WERI-Rb-1 (cell line): ENCODE measurements around the gene CASP2.

Experiments used
- DNase-seq: peaks from one replicate; pipeline ENCODE4 v3.0.0-alpha.2; 2020
- H3K27ac ChIP-seq: fragments of 250-450 bp; sonication (Bioruptor Pico); 2 replicates; pipeline ENCODE4 v1.5.1; 2020; ENCODE audit warnings: mild to moderate bottlenecking, moderate library complexity
- H3K27me3 ChIP-seq: fragments of 250-450 bp; sonication (Bioruptor Pico); 2 replicates; pipeline ENCODE4 v1.5.1; 2021; ENCODE audit warnings: mild to moderate bottlenecking, low read depth, moderate library complexity; ENCODE audit not compliant: insufficient read depth, severe bottlenecking
- H3K36me3 ChIP-seq: fragments of 250-450 bp; sonication (Bioruptor Pico); 2 replicates; pipeline ENCODE4 v1.5.1; 2020; ENCODE audit warnings: mild to moderate bottlenecking, moderate library complexity
- H3K4me3 ChIP-seq: 2 replicates; pipeline ENCODE4 v1.5.1; 2011; ENCODE audit warnings: low read depth, mild to moderate bottlenecking, control low read depth, low read length
- H3K9me3 ChIP-seq: fragments of 250-450 bp; sonication (Bioruptor Pico); 2 replicates; pipeline ENCODE4 v1.5.1; 2021; ENCODE audit warnings: mild to moderate bottlenecking, moderate library complexity; ENCODE audit not compliant: severe bottlenecking
- CTCF ChIP-seq: IDR thresholded peaks from 2 replicates; pipeline ENCODE4 v1.5.1; 2011; ENCODE audit warnings: low read depth, mild to moderate bottlenecking, control low read depth, inconsistent platforms, low read length

The CASP2 gene

GRCh38 chr7:143280566-143280965 is 7.6 kb upstream of the CASP2 start:
- Histone ChIP-seq H3K27me3 (no peaks in the 10 kb centered on the region), H3K27ac (no peak overlapping the region), H3K4me3 (no peak overlapping the region), H3K36me3 (no peaks in the 10 kb centered on the region), H3K9me3 (no peaks in the 10 kb centered on the region)
- TF ChIP-seq CTCF, result no peak
- DNase-seq, result no peak

- DNase-seq, result no peak
- Histone ChIP-seq H3K36me3 (no peaks in the 10 kb centered on the region), H3K9me3 (no peaks in the 10 kb centered on the region), H3K27me3 (no peaks in the 10 kb centered on the region), H3K27ac (no peak overlapping the region), H3K4me3 (no peak overlapping the region)
- TF ChIP-seq CTCF, result no peak
Measured at GRCh38 chr7:143281529-143281928, 6.6 kb upstream of the CASP2 start.

GRCh38 chr7:143282124-143282523 is 6.0 kb upstream of the CASP2 start:
- H3K27ac ChIP-seq, result no peak overlapping the region
- TF ChIP-seq CTCF, result no peak
- no peaks in the 10 kb centered on the region for H3K36me3 ChIP-seq
- H3K4me3 ChIP-seq, result no peak overlapping the region
- H3K9me3 ChIP-seq, result peaks cover 1% of the 10 kb centered on the region
- H3K27me3 ChIP-seq, result no peaks in the 10 kb centered on the region
- DNase-seq, result no peak

- H3K27me3 ChIP-seq, result no peaks in the 10 kb centered on the region
- no peak for DNase-seq
- no peak for TF ChIP-seq CTCF
- H3K36me3 ChIP-seq, result peaks cover 1% of the 10 kb centered on the region
- peaks cover 10% of the 10 kb centered on the region for H3K9me3 ChIP-seq
- H3K4me3 ChIP-seq, result no peak overlapping the region
- H3K27ac ChIP-seq, result no peak overlapping the region
Measured at GRCh38 chr7:143283381-143283780, 4.8 kb upstream of the CASP2 start.

GRCh38 chr7:143284591-143285469 is 3.3 kb upstream of the CASP2 start, which contains the start of gene TMEM139:
Gene TMEM139, plus strand, starts transcription at chr7:143284958. Its CDS starts 1,000 bp downstream, at chr7:143285958.
- Histone ChIP-seq H3K27ac (no peak within 1 kb of the TSS), H3K4me3 (no peak within 1 kb of the TSS)

More at GRCh38 chr7:143284591-143285469, 3.3 kb upstream of the CASP2 start, which contains the start of gene TMEM139:
- no peak for TF ChIP-seq CTCF
- H3K9me3 ChIP-seq, result peaks cover 10% of the 10 kb centered on the region
- peaks cover 9% of the 10 kb centered on the region for H3K36me3 ChIP-seq
- no peaks in the 10 kb centered on the region for H3K27me3 ChIP-seq
- no peak for DNase-seq
